Upper lobe of left lung (tissue), 6 donors: Measurements from ENCODE around the gene FGGY. TPM values are rescaled to one million over a fixed set of nuclear protein-coding genes. Genes with fewer than 3 reads are reported as not detected.
"Not testable (repeated sequence)": the region's sequence is repeated elsewhere in the genome, so short reads cannot be mapped to it uniquely, and the experiment has no call there.

Experiments used
- ATAC-seq, 2 donors: fragments of 200-7000 bp; cut with Tn5 transposase; one replicate each; pipeline ENCODE4 v1.9.1; 2022; ENCODE audit warnings: mild to moderate bottlenecking in 2 of 2, moderate library complexity in 2 of 2; ENCODE audit not compliant: low FRiP score in 2 of 2
- DNase-seq, 2 donors: peaks; one replicate each; pipeline ENCODE4 v3.0.0-alpha.2; 2019 to 2020
- H3K27ac ChIP-seq, 4 donors: fragments of 200-600 bp; sonication (generic); one replicate each; pipeline ENCODE4 v1.5.1; 2016 to 2019
- H3K27me3 ChIP-seq, 4 donors: fragments of 200-600 bp; sonication (generic); one replicate each; pipeline ENCODE4 v1.5.1; 2017 to 2019
- H3K36me3 ChIP-seq, 4 donors: fragments of 200-600 bp; sonication (generic); one replicate each; pipeline ENCODE4 v1.5.1; 2016 to 2019
- H3K4me1 ChIP-seq, 4 donors: fragments of 200-600 bp; sonication (generic); one replicate each; pipeline ENCODE4 v1.5.1; 2018 to 2019
- H3K4me3 ChIP-seq, 4 donors: fragments of 200-600 bp; sonication (generic); one replicate each; pipeline ENCODE4 v1.5.1; 2017 to 2019; ENCODE audit warnings: mild to moderate bottlenecking in 2 of 4, moderate library complexity in 1 of 4
- H3K9me3 ChIP-seq, 4 donors: fragments of 200-600 bp; sonication (generic); one replicate each; pipeline ENCODE4 v1.5.1; 2018 to 2019
- CTCF ChIP-seq, 6 experiments: fragments of 450-650 bp in 4 of 6; fragments of 200-600 bp in 2 of 6; sonication (generic) in 2 of 6; IDR thresholded peaks; one replicate each; pipeline ENCODE4 v1.5.1; 2016 to 2019; ENCODE audit warnings: antibody characterized with exemption in 6 of 6
- EP300 ChIP-seq, 4 donors: sonication (generic); formaldehyde crosslinking; IDR thresholded peaks; one replicate each; pipeline ENCODE4 v1.5.1; 2017; ENCODE audit warnings: antibody characterized with exemption in 4 of 4, control low read depth in 2 of 4
- POLR2A ChIP-seq, 4 donors: fragments of 450-650 bp; IDR thresholded peaks; one replicate each; pipeline ENCODE4 v1.5.1; 2016 to 2017; ENCODE audit warnings: antibody characterized with exemption in 4 of 4, mild to moderate bottlenecking in 2 of 4
- POLR2AphosphoS5 ChIP-seq, 2 donors: sonication (generic); formaldehyde crosslinking; IDR thresholded peaks; one replicate each; pipeline ENCODE4 v1.5.1; 2017; ENCODE audit warnings: antibody characterized with exemption in 2 of 2
- WGBS, 2 donors: methylation state at CpG; one replicate each; pipeline ENCODE4 v1.1.5; 2017 to 2018; 5-methylcytosine and 5-hydroxymethylcytosine counted together
- total RNA-seq, 6 donors: library from RNA; depleted of rRNA in 4 of 6; stranded (reverse); fragments of >200 nt in 4 of 6; gene quantifications; one replicate each; pipeline versions ENCODE4 v1.1.0 to v1.2.1, GENCODE V29; 2016 to 2021
- donor health status: DM: no; HTN: no; CAD: no; lungs with moderate emphysema.
- donor health status: DM: no; HTN: yes; CAD: no; lungs with severe emphysema.

The FGGY gene
- total RNA-seq, 6 donors from 2014 or later, result 11.8 to 51.3 (median 22.6) TPM

- H3K27me3 ChIP-seq, result no peaks in the 10 kb centered on the region
- H3K36me3 ChIP-seq, result no peaks in the 10 kb centered on the region
- H3K9me3 ChIP-seq, result no peaks in the 10 kb centered on the region
- H3K4me3 ChIP-seq, result no peak overlapping the region
- DNase-seq, result no peak
- TF ChIP-seq EP300 (IDR thresholded peaks at IDR 0.05), result no peak
- no peak for TF ChIP-seq CTCF (IDR thresholded peaks at IDR 0.05)
- no peak for TF ChIP-seq POLR2AphosphoS5 (IDR thresholded peaks at IDR 0.05)
- no peak for TF ChIP-seq POLR2A (IDR thresholded peaks at IDR 0.05)
- no peak for ATAC-seq
- peaks cover 16 to 26% (median 23%) of the 10 kb centered on the region in 4 donors for H3K4me1 ChIP-seq
- peak overlapping the region; percentile 95 to 98 (median 96) for H3K27ac ChIP-seq
- WGBS, 2 donors, result 65 to 81% methylated on average over 2 of the region's 2 CpGs
Observed at GRCh38 chr1:59298026-59298583, 1.2 kb downstream of the FGGY start.

- no peak for DNase-seq
- Histone ChIP-seq H3K4me3 (no peak overlapping the region), H3K27me3 (no peaks in the 10 kb centered on the region), H3K36me3 (no peaks in the 10 kb centered on the region), H3K27ac (peak overlapping the region in 3 of 4 donors; percentile 16 to 98 (median 95)), H3K9me3 (no peaks in the 10 kb centered on the region), H3K4me1 (peaks cover 10 to 20% (median 17%) of the 10 kb centered on the region in 4 donors)
- WGBS, 2 donors, result 94 to 99% methylated on average over 6 of the region's 6 CpGs
- TF ChIP-seq CTCF (IDR thresholded peaks at IDR 0.05) (no peak), EP300 (IDR thresholded peaks at IDR 0.05) (no peak), POLR2A (IDR thresholded peaks at IDR 0.05) (no peak), POLR2AphosphoS5 (IDR thresholded peaks at IDR 0.05) (no peak)
- no peak for ATAC-seq
Observed at GRCh38 chr1:59298710-59299346, 1.9 kb downstream of the FGGY start.

GRCh38 chr1:59299670-59300069 lies 2.8 kb downstream of the FGGY start:
- not testable (repeated sequence) for H3K36me3 ChIP-seq, ATAC-seq, H3K27ac ChIP-seq, H3K9me3 ChIP-seq, H3K4me3 ChIP-seq, H3K27me3 ChIP-seq
- peak in 1 of 2 donors; percentile 1 for DNase-seq
- H3K4me1 ChIP-seq, result peaks cover 10 to 20% (median 17%) of the 10 kb centered on the region in 4 donors
- WGBS, 2 donors, result 98 to 99% methylated on average over 11 of the region's 11 CpGs

- Histone ChIP-seq H3K27me3 (no peaks in the 10 kb centered on the region), H3K4me3 (no peak overlapping the region), H3K36me3 (no peaks in the 10 kb centered on the region), H3K9me3 (peaks cover 0 to 16% (median 9%) of the 10 kb centered on the region in 4 donors), H3K4me1 (peaks cover 0 to 16% (median 9%) of the 10 kb centered on the region in 4 donors), H3K27ac (no peak overlapping the region)
- TF ChIP-seq POLR2AphosphoS5 (IDR thresholded peaks at IDR 0.05) (no peak), EP300 (IDR thresholded peaks at IDR 0.05) (no peak), POLR2A (IDR thresholded peaks at IDR 0.05) (no peak), CTCF (IDR thresholded peaks at IDR 0.05) (no peak)
- DNase-seq, result no peak
- ATAC-seq, result no peak
- WGBS, 2 donors, result 97% methylated on average over 1 of the region's 1 CpG
Observed at GRCh38 chr1:59302297-59302696, 5.4 kb downstream of the FGGY start.

GRCh38 chr1:59302871-59303270 lies 6.0 kb downstream of the FGGY start:
- no peaks in the 10 kb centered on the region for H3K27me3 ChIP-seq
- H3K9me3 ChIP-seq, result peaks cover 0 to 16% (median 9%) of the 10 kb centered on the region in 4 donors
- DNase-seq (no peak), ATAC-seq (no peak)
- no peak for TF ChIP-seq CTCF (IDR thresholded peaks at IDR 0.05)
- TF ChIP-seq EP300 (IDR thresholded peaks at IDR 0.05), result no peak
- no peak for TF ChIP-seq POLR2A (IDR thresholded peaks at IDR 0.05)
- no peak for TF ChIP-seq POLR2AphosphoS5 (IDR thresholded peaks at IDR 0.05)
- H3K27ac ChIP-seq, result no peak overlapping the region
- no peaks in the 10 kb centered on the region for H3K36me3 ChIP-seq
- WGBS, 2 donors, result 57 to 88% methylated on average over 2 of the region's 2 CpGs
- no peak overlapping the region for H3K4me3 ChIP-seq
- H3K4me1 ChIP-seq, result peaks cover 0 to 10% (median 4%) of the 10 kb centered on the region in 4 donors
